GM19468 (cell line): ENCODE data around the gene RNU6-1.

Experiments used
- ATAC-seq: cut with Tn5 transposase; IDR thresholded peaks from one replicate; pipeline ENCODE4 v1.9.1; 2021; ENCODE audit warnings: mild to moderate bottlenecking, moderate library complexity, moderate number of reproducible peaks; ENCODE audit not compliant: unreplicated experiment; ENCODE audit errors: extremely low read depth

The RNU6-1 gene

GRCh38 chr15:67805008-67805665 is 34.7 kb downstream of the RNU6-1 start:
- ATAC-seq, result no peak

DNA sequence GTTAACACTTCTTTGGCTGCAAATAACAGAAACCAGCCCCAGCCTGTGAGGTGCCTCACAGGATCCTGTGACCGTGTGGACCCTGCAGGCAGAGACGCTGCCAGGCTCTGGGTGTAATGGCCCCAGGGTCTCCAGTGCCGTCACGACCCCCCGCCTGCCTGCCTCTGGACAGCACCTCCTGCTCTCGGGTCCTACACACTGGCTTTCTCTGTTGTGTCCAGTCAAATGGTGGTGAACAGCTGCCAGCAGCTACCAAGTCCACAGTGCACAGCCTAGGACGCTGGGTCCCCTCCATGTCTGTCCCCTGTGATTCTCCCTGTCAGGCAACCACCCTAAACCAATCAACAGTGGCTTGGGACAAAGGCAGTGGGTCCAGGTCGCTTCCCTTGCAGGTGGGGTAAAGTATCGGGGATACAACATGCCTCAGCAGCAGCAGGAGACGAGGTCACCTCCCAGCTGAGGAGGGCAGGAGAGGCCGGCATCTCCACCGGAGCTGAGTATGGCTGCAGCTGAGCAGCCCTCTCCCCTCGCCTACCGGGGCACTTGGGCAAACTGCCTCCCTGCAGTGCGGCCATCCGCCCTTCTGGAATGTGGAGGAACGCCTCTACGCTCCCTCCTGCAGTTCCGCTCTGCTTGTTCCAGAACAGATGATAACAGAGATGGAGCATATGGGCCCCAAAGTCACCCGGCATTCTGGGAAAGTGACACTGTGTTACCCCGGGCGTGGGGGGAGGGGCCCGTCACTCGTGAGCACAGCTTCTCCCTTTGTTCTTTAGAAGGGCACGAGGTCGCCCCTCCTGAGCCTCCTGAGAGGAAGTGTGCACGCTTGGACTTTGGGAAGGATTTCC is 35.6 kb downstream of the RNU6-1 start:
- ATAC-seq, result no peak

GRCh38 chr15:67803299-67803698 is 36.5 kb downstream of the RNU6-1 start:
- no peak for ATAC-seq

- ATAC-seq, result no peak
Observed at GRCh38 chr15:67801926-67802914, 37.6 kb downstream of the RNU6-1 start.

GRCh38 chr15:67801142-67801541 is 38.7 kb downstream of the RNU6-1 start:
- ATAC-seq, result no peak

- no peak for ATAC-seq
Observed at GRCh38 chr15:67799801-67800205, 40.0 kb downstream of the RNU6-1 start.

- ATAC-seq, result no peak
Observed at GRCh38 chr15:67796196-67797127, 43.4 kb downstream of the RNU6-1 start.

DNA sequence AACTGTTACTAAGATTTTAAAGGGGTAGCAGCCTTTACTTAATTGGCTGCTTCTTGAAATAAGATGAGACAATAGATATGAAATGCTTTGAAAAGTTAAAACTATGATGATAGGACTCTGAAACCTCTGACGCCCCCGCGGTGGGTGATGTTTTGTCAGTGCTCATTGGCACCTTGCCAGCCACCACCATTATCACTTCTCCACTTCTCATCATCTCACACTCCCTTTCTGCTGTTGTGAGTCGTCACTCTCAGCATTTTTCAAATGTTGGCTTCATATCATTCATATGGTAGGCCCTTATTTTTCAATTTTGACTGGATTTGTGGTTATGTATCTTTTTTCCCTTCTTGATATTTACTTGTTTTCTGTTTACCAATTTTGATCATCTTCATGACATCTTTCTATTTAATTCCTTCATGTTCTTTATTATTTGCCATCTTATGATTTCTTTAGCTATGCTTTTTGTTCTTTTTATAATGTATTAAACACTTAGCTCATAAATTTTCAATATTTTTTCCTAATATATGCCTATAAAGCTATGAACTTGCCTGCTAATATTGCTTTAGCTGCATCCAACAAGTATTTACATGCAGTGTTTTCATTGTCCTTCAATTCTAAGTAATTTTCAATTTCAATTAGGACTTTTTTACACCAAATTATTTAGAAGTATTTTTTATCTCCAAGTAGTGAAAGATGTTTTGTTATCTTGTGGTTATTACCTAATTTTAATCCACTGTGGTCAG is 44.8 kb downstream of the RNU6-1 start:
- ATAC-seq, result no peak

DNA sequence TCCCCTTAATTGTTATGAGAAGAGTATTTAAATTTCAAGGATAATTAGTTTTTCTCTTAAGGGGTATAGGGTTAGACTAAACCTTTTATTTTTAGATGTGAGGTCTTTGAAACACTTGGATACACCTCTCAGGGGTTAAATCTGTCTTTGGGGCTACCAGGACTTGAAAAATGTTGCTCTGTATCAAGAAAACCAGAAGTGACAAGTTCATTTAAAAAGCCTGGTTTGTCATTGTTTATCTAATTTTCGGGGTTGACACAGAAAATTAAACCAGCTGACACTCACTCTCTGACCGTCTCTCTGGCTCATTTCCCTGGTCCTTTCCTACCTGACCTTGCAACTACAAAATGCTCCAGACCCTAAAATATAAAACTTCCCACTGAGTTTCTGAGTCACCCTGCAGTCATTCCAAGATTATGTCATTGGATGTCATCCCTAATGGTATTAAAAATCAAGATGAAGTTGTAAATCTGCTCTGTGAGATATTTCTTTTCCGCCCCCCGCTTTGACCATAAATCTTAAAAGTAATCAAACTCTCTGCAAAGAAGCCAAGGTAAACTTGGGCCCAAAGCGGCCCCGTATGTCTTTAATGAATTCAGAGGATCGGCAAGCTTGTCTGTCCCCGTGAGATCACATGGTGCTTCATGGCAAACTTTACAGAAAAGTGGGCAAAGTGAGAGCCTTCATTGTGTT is 47.4 kb downstream of the RNU6-1 start:
- no peak for ATAC-seq

GRCh38 chr15:67790610-67791319 is 49.1 kb downstream of the RNU6-1 start:
- no peak for ATAC-seq
